Lower leg skin (tissue), 4 donors: Measurements from ENCODE around the gene ATAD5. TPM values are rescaled to one million over a fixed set of nuclear protein-coding genes. Genes with fewer than 3 reads are reported as not detected.

Experiments used
- DNase-seq, 2 donors: peaks; one replicate each; pipeline ENCODE4 v3.0.0-alpha.2; 2019; ENCODE audit warnings: low spot score in 2 of 2
- H3K4me3 ChIP-seq: fragments of 200-600 bp; sonication (generic); 2 replicates; pipeline ENCODE4 v1.5.1; 2017; ENCODE audit warnings: mild to moderate bottlenecking, low read depth; ENCODE audit not compliant: poor library complexity, severe bottlenecking
- CTCF ChIP-seq, 3 donors: fragments of 450-650 bp; IDR thresholded peaks; one replicate each; pipeline ENCODE4 v1.5.1; 2016; ENCODE audit warnings: antibody characterized with exemption in 3 of 3, mild to moderate bottlenecking in 3 of 3, moderate library complexity in 2 of 3
- POLR2A ChIP-seq, 2 donors: fragments of 450-650 bp; IDR thresholded peaks; one replicate each; pipeline ENCODE4 v1.6.1; 2016 to 2017; ENCODE audit warnings: antibody characterized with exemption in 2 of 2, mild to moderate bottlenecking in 1 of 2, moderate library complexity in 1 of 2
- WGBS, 2 donors: methylation state at CpG; one replicate each; pipeline ENCODE4 v1.1.5; 2018; 5-methylcytosine and 5-hydroxymethylcytosine counted together
- intact Hi-C: fragments of 100-400 bp; cut with DNase I; formaldehyde crosslinking; loops from one replicate; pipeline ENCODE4 v1.15.0; 2023; ENCODE audit warnings: low total_unique reads
- total RNA-seq, 4 donors: library from RNA; depleted of rRNA; stranded (reverse); fragments of >200 nt; gene quantifications; one replicate each; pipeline ENCODE4 v1.1.0, GENCODE V29; 2016

The ATAD5 gene
- total RNA-seq, 4 donors from 2014 or later, result 0.93 to 1.5 (median 1.4) TPM

- TF ChIP-seq CTCF (IDR thresholded peaks at IDR 0.05) (no peak), POLR2A (IDR thresholded peaks at IDR 0.05) (no peak)
- WGBS, 2 donors, result 75 to 79% methylated on average over 5 of the region's 5 CpGs
- DNase-seq, result no peak
- intact Hi-C loops, result no loop called here
- H3K4me3 ChIP-seq, result no peak overlapping the region
Observed at GRCh38 chr17:30829022-30829421, 2.7 kb upstream of the ATAD5 start.

- intact Hi-C loops, result no loop called here
- H3K4me3 ChIP-seq, result no peak overlapping the region
- 19 to 20% methylated on average over 13 of the region's 13 CpGs for WGBS, 2 donors
- TF ChIP-seq CTCF (IDR thresholded peaks at IDR 0.05) (no peak), POLR2A (IDR thresholded peaks at IDR 0.05) (no peak)
- DNase-seq, result no peak
Observed at GRCh38 chr17:30831257-30831656, 509 bp upstream of the ATAD5 start.

- peak overlapping the region; percentile 86 for H3K4me3 ChIP-seq
- DNase-seq, result no peak
- WGBS, 2 donors, result 1 to 2% methylated on average over 15 of the region's 15 CpGs
- TF ChIP-seq CTCF (IDR thresholded peaks at IDR 0.05) (no peak), POLR2A (IDR thresholded peaks at IDR 0.05) (no peak)
- intact Hi-C loops, result no loop called here
Observed at GRCh38 chr17:30832438-30833124, 815 bp downstream of the ATAD5 start.

- no peak for DNase-seq
- TF ChIP-seq CTCF (IDR thresholded peaks at IDR 0.05) (no peak), POLR2A (IDR thresholded peaks at IDR 0.05) (no peak)
- intact Hi-C loops, result no loop called here
- WGBS, 2 donors, result 96 to 97% methylated on average over 5 of the region's 5 CpGs
- no peak overlapping the region for H3K4me3 ChIP-seq
Observed at GRCh38 chr17:30838202-30838807, 6.5 kb downstream of the ATAD5 start.

- intact Hi-C loops, result no loop called here
- H3K4me3 ChIP-seq, result no peak overlapping the region
- WGBS, 2 donors, result 94 to 95% methylated on average over 7 of the region's 7 CpGs
- TF ChIP-seq CTCF (IDR thresholded peaks at IDR 0.05) (no peak), POLR2A (IDR thresholded peaks at IDR 0.05) (no peak)
- no peak for DNase-seq
Observed at GRCh38 chr17:30840771-30841170, 9.0 kb downstream of the ATAD5 start.
